Measurements from ENCODE around the gene GRK7.

GRK7 gene

GRCh38 chr3:141769221-141769894 is 6.2 kb downstream of the GRK7 start:
- no peak overlapping the region for H3K4me3 ChIP-seq (ENCODE audit: low read depth, low read length)
- TF ChIP-seq CTCF (IDR thresholded peaks at IDR 0.05; ENCODE audit: insufficient read depth, low read depth, low read length, missing control alignments), result no peak
- no peak for DNase-seq (ENCODE audit: low read depth)

GRCh38 chr3:141773676-141774075 is 10.5 kb downstream of the GRK7 start:
- no peak for TF ChIP-seq CTCF (IDR thresholded peaks at IDR 0.05; ENCODE audit: insufficient read depth, low read depth, low read length, missing control alignments)
- DNase-seq (ENCODE audit: low read depth), result no peak
- H3K4me3 ChIP-seq (ENCODE audit: low read depth, low read length), result no peak overlapping the region

GRCh38 chr3:141776376-141776775 is 13.2 kb downstream of the GRK7 start:
- no peak for DNase-seq (ENCODE audit: low read depth)
- TF ChIP-seq CTCF (IDR thresholded peaks at IDR 0.05; ENCODE audit: insufficient read depth, low read depth, low read length, missing control alignments), result no peak
- H3K4me3 ChIP-seq (ENCODE audit: low read depth, low read length), result no peak overlapping the region

- no peak overlapping the region for H3K4me3 ChIP-seq (ENCODE audit: low read depth, low read length)
- no peak for TF ChIP-seq CTCF (IDR thresholded peaks at IDR 0.05; ENCODE audit: insufficient read depth, low read depth, low read length, missing control alignments)
- no peak for DNase-seq (ENCODE audit: low read depth)
Measured at GRCh38 chr3:141776885-141777284, 13.7 kb downstream of the GRK7 start.

- no peak overlapping the region for H3K4me3 ChIP-seq (ENCODE audit: low read depth, low read length)
- TF ChIP-seq CTCF (IDR thresholded peaks at IDR 0.05; ENCODE audit: insufficient read depth, low read depth, low read length, missing control alignments), result no peak
- no peak for DNase-seq (ENCODE audit: low read depth)
Measured at GRCh38 chr3:141777957-141778813, 15.0 kb downstream of the GRK7 start.

GRCh38 chr3:141779667-141780066 is 16.5 kb downstream of the GRK7 start:
- no peak overlapping the region for H3K4me3 ChIP-seq (ENCODE audit: low read depth, low read length)
- TF ChIP-seq CTCF (IDR thresholded peaks at IDR 0.05; ENCODE audit: insufficient read depth, low read depth, low read length, missing control alignments), result no peak
- no peak for DNase-seq (ENCODE audit: low read depth)
